ENCODE results near the gene FBXL4.
"Not testable (repeated sequence)": the region's sequence is repeated elsewhere in the genome, so short reads cannot be mapped to it uniquely, and the experiment has no call there.

Gene FBXL4

GRCh38 chr6:98946266-98946878, 1.4 kb downstream of the FBXL4 start:
- DNase-seq (ENCODE audit: low read depth in 1 of 2, low spot score in 1 of 2), result no peak

GRCh38 chr6:98945311-98946115, 2.2 kb downstream of the FBXL4 start:
- DNase-seq (ENCODE audit: low read depth in 1 of 2, low spot score in 1 of 2), result no peak

- DNase-seq (ENCODE audit: low read depth in 1 of 2, low spot score in 1 of 2), result no peak
Observed at GRCh38 chr6:98944598-98945081, 3.1 kb downstream of the FBXL4 start.

GRCh38 chr6:98944168-98944567, 3.6 kb downstream of the FBXL4 start:
- no peak for DNase-seq (ENCODE audit: low read depth in 1 of 2, low spot score in 1 of 2)

GRCh38 chr6:98942263-98942803, 5.4 kb downstream of the FBXL4 start:
- DNase-seq (ENCODE audit: low read depth in 1 of 2, low spot score in 1 of 2), result no peak

GRCh38 chr6:98941319-98941718, 6.4 kb downstream of the FBXL4 start:
- no peak for DNase-seq (ENCODE audit: low read depth in 1 of 2, low spot score in 1 of 2)

GRCh38 chr6:98937351-98937750, 10.4 kb downstream of the FBXL4 start:
- no peak for DNase-seq (ENCODE audit: low read depth in 1 of 2, low spot score in 1 of 2)

- DNase-seq (ENCODE audit: low read depth in 1 of 2, low spot score in 1 of 2), result no peak
Observed at GRCh38 chr6:98932381-98932780, 15.4 kb downstream of the FBXL4 start.

GRCh38 chr6:98931696-98932095, 16.1 kb downstream of the FBXL4 start:
- no peak for DNase-seq (ENCODE audit: low read depth in 1 of 2, low spot score in 1 of 2)

- no peak for DNase-seq (ENCODE audit: low read depth in 1 of 2, low spot score in 1 of 2)
Observed at GRCh38 chr6:98929498-98930060, 18.2 kb downstream of the FBXL4 start.

GRCh38 chr6:98928688-98929087, 19.1 kb downstream of the FBXL4 start:
- DNase-seq (ENCODE audit: low read depth in 1 of 2, low spot score in 1 of 2), result no peak

GRCh38 chr6:98927534-98927933, 20.2 kb downstream of the FBXL4 start:
- DNase-seq (ENCODE audit: low read depth in 1 of 2, low spot score in 1 of 2), result no peak

- no peak for DNase-seq (ENCODE audit: low read depth in 1 of 2, low spot score in 1 of 2)
Observed at GRCh38 chr6:98925831-98926230, 21.9 kb downstream of the FBXL4 start.

- no peak for DNase-seq (ENCODE audit: low read depth in 1 of 2, low spot score in 1 of 2)
Observed at GRCh38 chr6:98924647-98925046, 23.1 kb downstream of the FBXL4 start.

- DNase-seq (ENCODE audit: low read depth in 1 of 2, low spot score in 1 of 2), result no peak
Observed at GRCh38 chr6:98920904-98921431, 26.8 kb downstream of the FBXL4 start.

- DNase-seq (ENCODE audit: low read depth in 1 of 2, low spot score in 1 of 2), result not testable (repeated sequence)
Observed at GRCh38 chr6:98910946-98911345, 36.8 kb downstream of the FBXL4 start.

GRCh38 chr6:98909236-98909635, 38.5 kb downstream of the FBXL4 start:
- DNase-seq (ENCODE audit: low read depth in 1 of 2, low spot score in 1 of 2), result no peak

GRCh38 chr6:98906342-98906741, 41.4 kb downstream of the FBXL4 start:
- DNase-seq (ENCODE audit: low read depth in 1 of 2, low spot score in 1 of 2), result not testable (repeated sequence)

GRCh38 chr6:98905759-98906158, 42.0 kb downstream of the FBXL4 start:
- no peak for DNase-seq (ENCODE audit: low read depth in 1 of 2, low spot score in 1 of 2)

GRCh38 chr6:98904096-98904495, 43.6 kb downstream of the FBXL4 start:
- no peak for DNase-seq (ENCODE audit: low read depth in 1 of 2, low spot score in 1 of 2)

GRCh38 chr6:98900706-98901105, 47.0 kb downstream of the FBXL4 start:
- DNase-seq (ENCODE audit: low read depth in 1 of 2, low spot score in 1 of 2), result no peak

- DNase-seq (ENCODE audit: low read depth in 1 of 2, low spot score in 1 of 2), result no peak
Observed at GRCh38 chr6:98894810-98895209, 52.9 kb downstream of the FBXL4 start.

Data from activated T-helper 1 cell treated with anti-CD3 and anti-CD28 coated beads, Interleukin-2, amount 50 U/mL, for 16 hours (primary cell).